Naive thymus-derived CD4-positive, alpha-beta T cell (primary cell): Measurements from ENCODE around the gene FAM13A. TPM values are rescaled to one million over a fixed set of nuclear protein-coding genes. Genes with fewer than 3 reads are reported as not detected.

Experiments used
- ATAC-seq: fragments of 150-1000 bp; cut with Tn5 transposase; 2 replicates; pipeline ENCODE4 v1.10.0; 2021; ENCODE audit warnings: mild to moderate bottlenecking, moderate library complexity
- CTCF ChIA-PET: fragments of 350-600 bp; sonication (Branson Sonifier 250); formaldehyde crosslinking; loops from one replicate; lab custom pipeline; 2021; ENCODE audit warnings: antibody characterized with exemption; lab: Charles Lee
- POLR2A ChIA-PET: fragments of 350-600 bp; sonication (Branson Sonifier 250); formaldehyde crosslinking; loops from one replicate; lab custom pipeline; 2021; ENCODE audit warnings: antibody characterized with exemption, inconsistent platforms; lab: Charles Lee
- DNase-seq, 9 donors: peaks; one replicate each; pipeline versions ENCODE4 v3.0.0 to v3.0.0-alpha.2; 2020 to 2022; ENCODE audit warnings: mixed read lengths in 1 of 9
- H3K27ac ChIP-seq: one replicate; pipeline ENCODE4 v1.7.0; 2013; ENCODE audit warnings: mild to moderate bottlenecking, low read depth, low read length, moderate library complexity
- H3K27me3 ChIP-seq, 2 donors: one replicate each; pipeline ENCODE4 v1.7.0; 2013; ENCODE audit warnings: low read length in 2 of 2, mild to moderate bottlenecking in 2 of 2, moderate library complexity in 2 of 2; ENCODE audit not compliant: control insufficient read depth in 2 of 2, insufficient read depth in 2 of 2
- H3K36me3 ChIP-seq, 3 experiments: 1 replicate in 2 of 3; 2 replicates in 1 of 3; pipeline ENCODE4 v1.7.0; 2013; ENCODE audit warnings: low read length in 3 of 3, mild to moderate bottlenecking in 3 of 3, moderate library complexity in 1 of 3; ENCODE audit not compliant: insufficient read depth in 3 of 3, control insufficient read depth in 2 of 3
- H3K4me1 ChIP-seq, 2 donors: one replicate each; pipeline ENCODE4 v1.7.0; 2013; ENCODE audit warnings: low read length in 2 of 2, mild to moderate bottlenecking in 2 of 2, moderate library complexity in 1 of 2; ENCODE audit not compliant: control insufficient read depth in 2 of 2, insufficient read depth in 2 of 2
- H3K4me3 ChIP-seq: 2 replicates; pipeline ENCODE4 v1.7.0; 2013; ENCODE audit warnings: mild to moderate bottlenecking, low read length
- H3K9me3 ChIP-seq, 3 experiments: 1 replicate in 2 of 3; 2 replicates in 1 of 3; pipeline ENCODE4 v1.7.0; 2013; ENCODE audit warnings: low read length in 3 of 3; ENCODE audit not compliant: control insufficient read depth in 2 of 3
- H3K27ac Mint-ChIP-seq, 9 donors: one replicate each; pipeline ENCODE4 v1.8.0; 2020 to 2022; ENCODE audit warnings: mixed read lengths in 9 of 9, mild to moderate bottlenecking in 8 of 9, moderate library complexity in 5 of 9, inconsistent platforms in 2 of 9
- H3K27me3 Mint-ChIP-seq, 5 donors: one replicate each; pipeline ENCODE4 v1.8.0; 2021 to 2022; ENCODE audit warnings: mixed read lengths in 5 of 5, mild to moderate bottlenecking in 1 of 5
- H3K36me3 Mint-ChIP-seq, 5 donors: one replicate each; pipeline ENCODE4 v1.8.0; 2020 to 2022; ENCODE audit warnings: mixed read lengths in 5 of 5, mild to moderate bottlenecking in 3 of 5, inconsistent platforms in 1 of 5
- H3K4me1 Mint-ChIP-seq, 7 donors: one replicate each; pipeline ENCODE4 v1.8.0; 2020 to 2022; ENCODE audit warnings: mixed read lengths in 7 of 7, mild to moderate bottlenecking in 3 of 7, inconsistent platforms in 1 of 7
- H3K4me3 Mint-ChIP-seq, 10 donors: one replicate each; pipeline ENCODE4 v1.8.0; 2020 to 2022; ENCODE audit warnings: mild to moderate bottlenecking in 10 of 10, mixed read lengths in 10 of 10, moderate library complexity in 6 of 10, inconsistent platforms in 2 of 10
- H3K9me3 Mint-ChIP-seq, 11 donors: one replicate each; pipeline ENCODE4 v1.8.0; 2020 to 2022; ENCODE audit warnings: mixed read lengths in 11 of 11, mild to moderate bottlenecking in 4 of 11, inconsistent platforms in 1 of 11, moderate library complexity in 1 of 11
- intact Hi-C, 2 donors: fragments of 100-400 bp; cut with micrococcal nuclease; formaldehyde crosslinking; loops; one replicate each; pipeline ENCODE4 v1.15.1; 2023
- polyA plus RNA-seq, 2 donors: library from polyadenylated mRNA; unstranded; fragments of 300-500 nt; fragmentation: Illumina TruSeq; gene quantifications; one replicate each; pipeline ENCODE4 v1.2.3, GENCODE V29; 2021
- total RNA-seq, 6 experiments: library from RNA in 5 of 6; stranded (reverse) in 5 of 6; gene quantifications; 1 replicate in 5 of 6; 2 replicates in 1 of 6; pipeline ENCODE4 v1.2.3 and lab custom pipeline; 2021 to 2026

FAM13A gene
- total and polyA plus RNA-seq, 7 experiments from 2014 or later: 4.5 to 60.4 (median 10.2) TPM

GRCh38 chr4:88763075-88763474 lies 293.9 kb downstream of the FAM13A start:
- ChIA-PET POLR2A (no interaction called here), CTCF (no interaction called here)
- Histone ChIP-seq H3K4me3 (no peak overlapping the region), H3K27ac (no peak overlapping the region), H3K9me3 (no peaks in the 10 kb centered on the region), H3K4me1 (no peaks in the 10 kb centered on the region), H3K36me3 (peaks cover 0 to 20% (median 7%) of the 10 kb centered on the region in 3 experiments), H3K27me3 (no peaks in the 10 kb centered on the region)
- no peak overlapping the region for H3K4me3 Mint-ChIP-seq
- no peaks in the 10 kb centered on the region for H3K27me3 Mint-ChIP-seq
- peak overlapping the region in 2 of 9 donors; percentile 42 to 48 for H3K27ac Mint-ChIP-seq
- intact Hi-C loops: no loop called here
- no peaks in the 10 kb centered on the region for H3K9me3 Mint-ChIP-seq
- no peak for DNase-seq
- peaks cover 0 to 8% (median 0%) of the 10 kb centered on the region in 7 donors for H3K4me1 Mint-ChIP-seq
- no peak for ATAC-seq
- H3K36me3 Mint-ChIP-seq: peaks cover 0 to 34% (median 25%) of the 10 kb centered on the region in 5 donors

- DNase-seq (no peak), ATAC-seq (no peak)
- intact Hi-C loops: no loop called here
- H3K4me3 ChIP-seq: no peak overlapping the region
- peaks cover 0 to 25% (median 7%) of the 10 kb centered on the region in 3 experiments for H3K36me3 ChIP-seq
- ChIA-PET CTCF (no interaction called here), POLR2A (no interaction called here)
- no peak overlapping the region for H3K27ac ChIP-seq
- no peaks in the 10 kb centered on the region for H3K27me3 ChIP-seq
- Mint-ChIP-seq H3K27ac (peak overlapping the region in 4 of 9 donors; percentile 6 to 83 (median 41)), H3K36me3 (peaks cover 0 to 30% (median 22%) of the 10 kb centered on the region in 5 donors), H3K4me1 (peaks cover 0 to 8% (median 0%) of the 10 kb centered on the region in 7 donors), H3K27me3 (no peaks in the 10 kb centered on the region), H3K4me3 (no peak overlapping the region), H3K9me3 (no peaks in the 10 kb centered on the region)
- no peaks in the 10 kb centered on the region for H3K4me1 ChIP-seq
- H3K9me3 ChIP-seq: no peaks in the 10 kb centered on the region
These were observed 295.0 kb downstream of the FAM13A start for GRCh38 chr4:88761861-88762523.

- peaks cover 0 to 27% (median 18%) of the 10 kb centered on the region in 5 donors for H3K36me3 Mint-ChIP-seq
- peaks cover 0 to 25% (median 4%) of the 10 kb centered on the region in 3 experiments for H3K36me3 ChIP-seq
- no peaks in the 10 kb centered on the region for H3K27me3 ChIP-seq
- H3K27me3 Mint-ChIP-seq: no peaks in the 10 kb centered on the region
- no peak for ATAC-seq
- H3K4me3 ChIP-seq: no peak overlapping the region
- peak overlapping the region in 4 of 9 donors; percentile 6 to 65 (median 46) for H3K27ac Mint-ChIP-seq
- no peaks in the 10 kb centered on the region for H3K9me3 Mint-ChIP-seq
- H3K9me3 ChIP-seq: no peaks in the 10 kb centered on the region
- H3K4me1 ChIP-seq: no peaks in the 10 kb centered on the region
- H3K4me3 Mint-ChIP-seq: no peak overlapping the region
- ChIA-PET CTCF (no interaction called here), POLR2A (no interaction called here)
- no peak for DNase-seq
- intact Hi-C loops: no loop called here
- H3K4me1 Mint-ChIP-seq: peaks cover 0 to 8% (median 0%) of the 10 kb centered on the region in 7 donors
- no peak overlapping the region for H3K27ac ChIP-seq
These were observed 295.6 kb downstream of the FAM13A start for GRCh38 chr4:88761342-88761741.

- ChIA-PET POLR2A (no interaction called here), CTCF (interaction anchor here (0.6 kb wide), 1 partner anchor 52 kb away, joined by 3 read pairs; no protein-coding TSS in a partner anchor)
- H3K27me3 ChIP-seq: no peaks in the 10 kb centered on the region
- ATAC-seq (no peak), DNase-seq (no peak)
- peaks cover 0 to 26% (median 0%) of the 10 kb centered on the region in 3 experiments for H3K36me3 ChIP-seq
- no peaks in the 10 kb centered on the region for H3K4me1 ChIP-seq
- no peak overlapping the region for H3K27ac ChIP-seq
- intact Hi-C loops: no loop called here
- Mint-ChIP-seq H3K36me3 (peaks cover 0 to 24% (median 12%) of the 10 kb centered on the region in 5 donors), H3K4me3 (no peak overlapping the region), H3K4me1 (peaks cover 0 to 4% (median 0%) of the 10 kb centered on the region in 7 donors), H3K9me3 (no peaks in the 10 kb centered on the region), H3K27ac (no peak overlapping the region), H3K27me3 (no peaks in the 10 kb centered on the region)
- H3K9me3 ChIP-seq: no peaks in the 10 kb centered on the region
- H3K4me3 ChIP-seq: no peak overlapping the region
These were observed 297.1 kb downstream of the FAM13A start for GRCh38 chr4:88759895-88760290.

GRCh38 chr4:88759039-88759894 lies 297.7 kb downstream of the FAM13A start:
- CTCF ChIA-PET: interaction anchor here (0.6 kb wide), 2 partner anchors 21 to 51 kb away, joined by 3 to 4 read pairs; no protein-coding TSS in a partner anchor
- intact Hi-C loops: no loop called here
- Mint-ChIP-seq H3K4me3 (no peak overlapping the region), H3K36me3 (peaks cover 0 to 24% (median 12%) of the 10 kb centered on the region in 5 donors), H3K9me3 (no peaks in the 10 kb centered on the region), H3K27ac (peak overlapping the region in 1 of 9 donors; percentile 2), H3K27me3 (no peaks in the 10 kb centered on the region), H3K4me1 (peaks cover 0 to 4% (median 0%) of the 10 kb centered on the region in 7 donors)
- Histone ChIP-seq H3K9me3 (no peaks in the 10 kb centered on the region), H3K27me3 (no peaks in the 10 kb centered on the region), H3K36me3 (peaks cover 0 to 28% (median 0%) of the 10 kb centered on the region in 3 experiments), H3K27ac (no peak overlapping the region), H3K4me3 (no peak overlapping the region), H3K4me1 (no peaks in the 10 kb centered on the region)
- ATAC-seq (no peak), DNase-seq (no peak)
- POLR2A ChIA-PET: interaction anchor here (0.7 kb wide), 1 partner anchor 8 kb away, joined by 3 read pairs; no protein-coding TSS in a partner anchor

GRCh38 chr4:88758264-88758663 lies 298.7 kb downstream of the FAM13A start:
- CTCF ChIA-PET: interaction anchor here (0.6 kb wide), 1 partner anchor 20 kb away, joined by 4 read pairs; no protein-coding TSS in a partner anchor
- intact Hi-C loops: no loop called here
- Histone ChIP-seq H3K27me3 (no peaks in the 10 kb centered on the region), H3K36me3 (peaks cover 0 to 28% (median 0%) of the 10 kb centered on the region in 3 experiments), H3K4me3 (no peak overlapping the region), H3K4me1 (no peaks in the 10 kb centered on the region), H3K27ac (no peak overlapping the region), H3K9me3 (no peaks in the 10 kb centered on the region)
- DNase-seq: no peak
- ATAC-seq: no peak
- Mint-ChIP-seq H3K27me3 (no peaks in the 10 kb centered on the region), H3K4me3 (no peak overlapping the region), H3K27ac (peak overlapping the region in 2 of 9 donors; percentile 2 to 38), H3K4me1 (peaks cover 0 to 4% (median 0%) of the 10 kb centered on the region in 7 donors), H3K36me3 (peaks cover 0 to 24% (median 14%) of the 10 kb centered on the region in 5 donors), H3K9me3 (no peaks in the 10 kb centered on the region)
- POLR2A ChIA-PET: interaction anchor here (0.6 to 0.7 kb wide), 2 partner anchors 9 to 1487 kb away, joined by 3 read pairs; no protein-coding TSS in a partner anchor
